Aorta (tissue), 5 donors: ENCODE results near the gene RXFP2. TPM values are rescaled to one million over a fixed set of nuclear protein-coding genes. Genes with fewer than 3 reads are reported as not detected.

Experiments
- ATAC-seq: fragments of 200-7000 bp; cut with Tn5 transposase; one replicate; pipeline ENCODE4 v1.9.1; 2022; ENCODE audit warnings: moderate library complexity; ENCODE audit not compliant: low FRiP score
- DNase-seq, 2 donors: peaks; one replicate each; pipeline ENCODE4 v3.0.0-alpha.2; 2020
- H3K27ac ChIP-seq, 2 donors: one replicate each; pipeline ENCODE4 v1.5.1; 2013; ENCODE audit warnings: low read length in 2 of 2, mild to moderate bottlenecking in 2 of 2, moderate library complexity in 2 of 2, control low read depth in 1 of 2, inconsistent platforms in 1 of 2, low read depth in 1 of 2
- H3K27me3 ChIP-seq, 2 donors: one replicate each; pipeline ENCODE4 v1.6.1; 2013; ENCODE audit warnings: control low read depth in 1 of 2, low read length in 1 of 2, mild to moderate bottlenecking in 1 of 2, moderate library complexity in 1 of 2; ENCODE audit not compliant: insufficient read depth in 2 of 2, control insufficient read depth in 1 of 2
- H3K36me3 ChIP-seq, 2 donors: one replicate each; pipeline ENCODE4 v1.6.1; 2013; ENCODE audit warnings: control low read depth in 1 of 2, low read length in 1 of 2, mild to moderate bottlenecking in 1 of 2; ENCODE audit not compliant: insufficient read depth in 2 of 2, control insufficient read depth in 1 of 2
- H3K4me1 ChIP-seq, 2 donors: one replicate each; pipeline ENCODE4 v1.6.1; 2013; ENCODE audit warnings: low read length in 2 of 2, control low read depth in 1 of 2, mild to moderate bottlenecking in 1 of 2, moderate library complexity in 1 of 2; ENCODE audit not compliant: insufficient read depth in 2 of 2, control insufficient read depth in 1 of 2
- H3K4me3 ChIP-seq, 2 donors: one replicate each; pipeline ENCODE4 v1.5.1; 2013; ENCODE audit warnings: low read length in 2 of 2, control low read depth in 1 of 2, mild to moderate bottlenecking in 1 of 2
- H3K9me3 ChIP-seq: one replicate; pipeline ENCODE4 v1.6.1; 2013; ENCODE audit warnings: mild to moderate bottlenecking, low read length; ENCODE audit not compliant: control insufficient read depth
- WGBS, 2 donors: extraction: QIAGEN DNeasy Blood & Tissue Kit; methylation state at CpG; one replicate each; pipeline ENCODE4 v1.1.7; 2013; 5-methylcytosine and 5-hydroxymethylcytosine counted together
- intact Hi-C, 2 donors: fragments of 100-400 bp; cut with DNase I; formaldehyde crosslinking; loops; one replicate each; pipeline versions ENCODE4 v1.14.2 to v1.15.0; 2022
- polyA plus RNA-seq, 2 donors: library from polyadenylated mRNA; stranded (reverse); fragments of 200-250 nt; gene quantifications; one replicate each; pipeline ENCODE4 v1.2.3, GENCODE V29; 2013
- total RNA-seq, 2 donors: library from RNA; stranded (reverse); fragmentation: NEBNext Ultra II Directional; extraction: Animal tissue kit (Norgen Biotek cat#: 25700); gene quantifications; one replicate each; pipeline ENCODE4 v1.2.1, GENCODE V29; 2021
- donor health status: healthy with polysubstance abuse.
- donor health status: Bipolar disorder and iron deficiency.
- donor health status: DM: no; HTN: no; CAD: no.
- donor health status: DM: no; HTN: no; CAD: no.
- donor health status: DM: yes; HTN: yes; CAD: no.

RXFP2 gene
- total and polyA plus RNA-seq, 4 donors: not detected

- WGBS, 2 donors: 76 to 78% methylated on average over 4 of the region's 4 CpGs
- Histone ChIP-seq H3K27ac (no peak overlapping the region), H3K4me1 (no peaks in the 10 kb centered on the region), H3K4me3 (no peak overlapping the region), H3K36me3 (no peaks in the 10 kb centered on the region), H3K9me3 (no peaks in the 10 kb centered on the region), H3K27me3 (no peaks in the 10 kb centered on the region)
- DNase-seq (no peak), ATAC-seq (peak; percentile 39)
- intact Hi-C loops: loop anchor here in 1 of 2 donors (5.0 kb wide), 1 partner anchor 41 kb away; no protein-coding TSS in a partner anchor
These were observed 17.0 kb downstream of the RXFP2 start for GRCh38 chr13:31756346-31756745.

GRCh38 chr13:31761951-31762350 is 22.6 kb downstream of the RXFP2 start:
- no peaks in the 10 kb centered on the region for H3K4me1 ChIP-seq
- intact Hi-C loops: no loop called here
- ATAC-seq (no peak), DNase-seq (no peak)
- no peak overlapping the region for H3K27ac ChIP-seq
- no peaks in the 10 kb centered on the region for H3K9me3 ChIP-seq
- WGBS, 2 donors: 80 to 83% methylated on average over 2 of the region's 2 CpGs
- H3K27me3 ChIP-seq: no peaks in the 10 kb centered on the region
- no peak overlapping the region for H3K4me3 ChIP-seq
- H3K36me3 ChIP-seq: no peaks in the 10 kb centered on the region

GRCh38 chr13:31764556-31764955 is 25.2 kb downstream of the RXFP2 start:
- Histone ChIP-seq H3K36me3 (no peaks in the 10 kb centered on the region), H3K4me1 (peaks cover 0 to 8% of the 10 kb centered on the region in 2 donors), H3K27me3 (no peaks in the 10 kb centered on the region), H3K27ac (no peak overlapping the region), H3K9me3 (no peaks in the 10 kb centered on the region), H3K4me3 (no peak overlapping the region)
- no peak for ATAC-seq
- intact Hi-C loops: no loop called here
- no peak for DNase-seq
- WGBS, 2 donors: 77 to 86% methylated on average over 2 of the region's 2 CpGs

- no peak overlapping the region for H3K4me3 ChIP-seq
- intact Hi-C loops: no loop called here
- no peaks in the 10 kb centered on the region for H3K36me3 ChIP-seq
- H3K27ac ChIP-seq: no peak overlapping the region
- peaks cover 0 to 8% of the 10 kb centered on the region in 2 donors for H3K4me1 ChIP-seq
- ATAC-seq: no peak
- no peaks in the 10 kb centered on the region for H3K27me3 ChIP-seq
- no peak for DNase-seq
- WGBS, 2 donors: 8 to 11% methylated on average over 2 of the region's 2 CpGs
- no peaks in the 10 kb centered on the region for H3K9me3 ChIP-seq
These were observed 25.9 kb downstream of the RXFP2 start for GRCh38 chr13:31765138-31765785.

GRCh38 chr13:31767175-31767900 is 28.0 kb downstream of the RXFP2 start:
- Histone ChIP-seq H3K27ac (peak overlapping the region in 1 of 2 donors; percentile 31), H3K36me3 (no peaks in the 10 kb centered on the region), H3K9me3 (no peaks in the 10 kb centered on the region), H3K4me1 (peaks cover 0 to 8% of the 10 kb centered on the region in 2 donors), H3K27me3 (no peaks in the 10 kb centered on the region), H3K4me3 (no peak overlapping the region)
- ATAC-seq (no peak), DNase-seq (no peak)
- intact Hi-C loops: no loop called here
- WGBS, 2 donors: 41 to 51% methylated on average over 4 of the region's 4 CpGs

GRCh38 chr13:31768351-31768750 is 29.0 kb downstream of the RXFP2 start:
- no peak for DNase-seq
- no peak overlapping the region for H3K27ac ChIP-seq
- intact Hi-C loops: no loop called here
- H3K4me3 ChIP-seq: no peak overlapping the region
- H3K4me1 ChIP-seq: peaks cover 4 to 8% of the 10 kb centered on the region in 2 donors
- no peaks in the 10 kb centered on the region for H3K27me3 ChIP-seq
- no peak for ATAC-seq
- no peaks in the 10 kb centered on the region for H3K36me3 ChIP-seq
- H3K9me3 ChIP-seq: no peaks in the 10 kb centered on the region
- 59 to 61% methylated on average over 1 of the region's 1 CpG for WGBS, 2 donors

GRCh38 chr13:31769575-31769974 is 30.2 kb downstream of the RXFP2 start:
- WGBS, 2 donors: 91 to 92% methylated on average over 4 of the region's 4 CpGs
- no peaks in the 10 kb centered on the region for H3K27me3 ChIP-seq

GRCh38 chr13:31772231-31772630 is 32.9 kb downstream of the RXFP2 start:
- ATAC-seq (no peak), DNase-seq (no peak)
- H3K36me3 ChIP-seq: no peaks in the 10 kb centered on the region
- H3K27ac ChIP-seq: no peak overlapping the region
- 68 to 78% methylated on average over 4 of the region's 4 CpGs for WGBS, 2 donors
- no peaks in the 10 kb centered on the region for H3K27me3 ChIP-seq
- no peaks in the 10 kb centered on the region for H3K9me3 ChIP-seq
- intact Hi-C loops: no loop called here
- H3K4me3 ChIP-seq: no peak overlapping the region
- H3K4me1 ChIP-seq: peaks cover 6 to 10% of the 10 kb centered on the region in 2 donors

More at GRCh38 chr13:31769575-31769974, 30.2 kb downstream of the RXFP2 start:
- Histone ChIP-seq H3K27ac (no peak overlapping the region), H3K4me1 (peaks cover 6 to 8% of the 10 kb centered on the region in 2 donors), H3K4me3 (no peak overlapping the region), H3K9me3 (no peaks in the 10 kb centered on the region), H3K36me3 (no peaks in the 10 kb centered on the region)
- intact Hi-C loops: no loop called here
- DNase-seq: no peak
- ATAC-seq: no peak

- H3K9me3 ChIP-seq: no peaks in the 10 kb centered on the region
- peaks cover 6% of the 10 kb centered on the region in 2 donors for H3K4me1 ChIP-seq
- DNase-seq (no peak), ATAC-seq (no peak)
- intact Hi-C loops: no loop called here
- peak overlapping the region in 1 of 2 donors; percentile 44 for H3K27ac ChIP-seq
- no peak overlapping the region for H3K4me3 ChIP-seq
- H3K36me3 ChIP-seq: no peaks in the 10 kb centered on the region
- no peaks in the 10 kb centered on the region for H3K27me3 ChIP-seq
- 23 to 25% methylated on average over 4 of the region's 4 CpGs for WGBS, 2 donors
These were observed 34.2 kb downstream of the RXFP2 start for GRCh38 chr13:31773538-31773937.
